HCT116 (cell line): ENCODE results near the gene ERVW-1. TPM values are rescaled to one million over a fixed set of nuclear protein-coding genes. Genes with fewer than 3 reads are reported as not detected.

ENCODE experiments used
- ATAC-seq: fragments of 200-7000 bp; cut with Tn5 transposase; 2 replicates; pipeline ENCODE4 v1.9.1; 2020; ENCODE audit warnings: mild to moderate bottlenecking, moderate library complexity
- BruUV-seq: library from RNA; stranded (reverse); fragments of 400-500 nt; replicated peaks from 2 replicates; lab custom pipeline; 2021; lab: Mats Ljungman, UMichigan
- CTCF ChIA-PET: fragments of 300-600 bp; sonication (Branson Sonifier 250); formaldehyde crosslinking; loops from one replicate; lab custom pipeline; 2021; ENCODE audit warnings: antibody characterized with exemption; lab: Charles Lee
- POLR2A ChIA-PET: fragments of 300-600, 350-600 bp; sonication (Branson Sonifier 250); formaldehyde crosslinking; loops from one replicate; lab custom pipeline; 2021; ENCODE audit warnings: antibody characterized with exemption; lab: Charles Lee
- RAD21 ChIA-PET, 2 experiments: fragments of 300-600 bp; sonication (Branson Sonifier 250); formaldehyde crosslinking; loops; one replicate each; lab custom pipeline; 2023; ENCODE audit warnings: low total read pairs in 2 of 2; ENCODE audit not compliant: uncharacterized antibody in 2 of 2, unreplicated experiment in 2 of 2, low non-redundant PET in 1 of 2; lab: Charles Lee
- DNase-seq: peaks from one replicate; pipeline ENCODE4 v3.0.0-alpha.2; 2010; ENCODE audit warnings: low read depth, low spot score
- H2AFZ ChIP-seq: fragments of 200-600 bp; shearing (Covaris generic), sonication (generic); 2 replicates; pipeline ENCODE4 v1.6.1; 2017; ENCODE audit warnings: low read depth, mixed run types, mixed read lengths, antibody characterized with exemption, low read length; ENCODE audit not compliant: poor library complexity, severe bottlenecking
- H3K27ac ChIP-seq: 2 replicates; pipeline ENCODE4 v1.5.1; 2012; ENCODE audit warnings: low read depth, low read length
- H3K27me3 ChIP-seq: fragments of 200-600 bp; sonication (generic); 2 replicates; pipeline ENCODE4 v1.6.1; 2016; ENCODE audit warnings: mixed run types, low read length, mixed read lengths; ENCODE audit not compliant: insufficient read depth
- H3K36me3 ChIP-seq, 2 experiments: fragments of 200-500 bp in 1 of 2; fragments of 200-600 bp in 1 of 2; sonication (Bioruptor generic) in 1 of 2; sonication (generic) in 1 of 2; 2 replicates each; pipeline versions ENCODE4 v1.5.1 to v1.6.1; 2014 to 2016; ENCODE audit warnings: low read length in 2 of 2, inconsistent platforms in 1 of 2, mixed read lengths in 1 of 2, mixed run types in 1 of 2; ENCODE audit not compliant: insufficient read depth in 2 of 2, control insufficient read depth in 1 of 2
- H3K4me1 ChIP-seq, 2 experiments: fragments of 200-600 bp in 1 of 2; sonication (generic) in 1 of 2; 2 replicates each; pipeline versions ENCODE4 v1.5.1 to v1.6.1; 2012 to 2017; ENCODE audit warnings: low read length in 2 of 2, inconsistent platforms in 1 of 2, mild to moderate bottlenecking in 1 of 2, mixed read lengths in 1 of 2, mixed run types in 1 of 2, moderate library complexity in 1 of 2; ENCODE audit not compliant: insufficient read depth in 2 of 2, control insufficient read depth in 1 of 2
- H3K4me2 ChIP-seq: fragments of 200-600 bp; sonication (generic); 2 replicates; pipeline ENCODE4 v1.6.1; 2017; ENCODE audit warnings: mixed run types, low read length, mixed read lengths
- H3K4me3 ChIP-seq, 2 experiments: fragments of 200-600 bp in 1 of 2; sonication (generic) in 1 of 2; replicated peaks in 1 of 2; 2 replicates each; pipeline ENCODE4 v1.5.1; 2011 to 2016; ENCODE audit warnings: low read length in 2 of 2, control low read depth in 1 of 2, low read depth in 1 of 2, mild to moderate bottlenecking in 1 of 2, mixed read lengths in 1 of 2, mixed run types in 1 of 2
- H3K79me2 ChIP-seq: fragments of 200-600 bp; sonication (generic); 2 replicates; pipeline ENCODE4 v1.6.1; 2017; ENCODE audit warnings: mild to moderate bottlenecking, mixed run types, low read length, moderate library complexity, mixed read lengths; ENCODE audit not compliant: insufficient read depth
- H3K9ac ChIP-seq: fragments of 200-600 bp; sonication (generic); 2 replicates; pipeline ENCODE4 v1.6.1; 2016; ENCODE audit warnings: low read length, mixed read lengths
- H3K9me2 ChIP-seq: fragments of 200-600 bp; sonication (generic), shearing (Covaris generic); 2 replicates; pipeline ENCODE4 v1.6.1; 2017; ENCODE audit warnings: mixed run types, mild to moderate bottlenecking, moderate library complexity; ENCODE audit not compliant: insufficient read depth
- H3K9me3 ChIP-seq, 2 experiments: fragments of 200-500 bp in 1 of 2; fragments of 200-600 bp in 1 of 2; sonication (Bioruptor generic) in 1 of 2; sonication (generic) in 1 of 2; 2 replicates each; pipeline ENCODE4 v1.6.1; 2014 to 2017; ENCODE audit warnings: low read length in 2 of 2, mixed read lengths in 2 of 2, inconsistent platforms in 1 of 2, low read depth in 1 of 2, mild to moderate bottlenecking in 1 of 2, mixed run types in 1 of 2, moderate library complexity in 1 of 2; ENCODE audit not compliant: control insufficient read depth in 1 of 2, insufficient read depth in 1 of 2
- H4K20me1 ChIP-seq: fragments of 200-600 bp; sonication (generic), shearing (Covaris generic); 2 replicates; pipeline ENCODE4 v1.6.1; 2017; ENCODE audit warnings: mixed run types, mild to moderate bottlenecking, moderate library complexity; ENCODE audit not compliant: insufficient read depth
- CBX3 ChIP-seq: IDR thresholded peaks from 2 replicates; pipeline ENCODE4 v1.6.1; 2012; ENCODE audit warnings: low read depth
- CEBPB ChIP-seq: IDR thresholded peaks from 2 replicates; pipeline ENCODE4 v1.6.1; 2012; ENCODE audit warnings: low read depth
- CTCF ChIP-seq, 3 experiments: fragments of 200-600 bp in 1 of 3; sonication (generic) in 1 of 3; IDR thresholded peaks in 2 of 3; conservative IDR thresholded peaks in 1 of 3; 2 replicates each; pipeline ENCODE4 v1.5.1; 2012 to 2017; ENCODE audit warnings: low read depth in 2 of 3, low read length in 2 of 3, antibody characterized with exemption in 1 of 3, borderline replicate concordance in 1 of 3, control low read depth in 1 of 3, mild to moderate bottlenecking in 1 of 3, mixed read lengths in 1 of 3, mixed run types in 1 of 3, moderate library complexity in 1 of 3; ENCODE audit not compliant: insufficient read depth in 1 of 3
- EGR1 ChIP-seq: IDR thresholded peaks from 2 replicates; pipeline ENCODE4 v1.6.1; 2012; ENCODE audit warnings: low read depth
- ELF1 ChIP-seq: IDR thresholded peaks from 2 replicates; pipeline ENCODE4 v1.6.1; 2012; ENCODE audit warnings: low read depth, borderline replicate concordance
- EZH2 ChIP-seq: fragments of 200-600 bp; sonication (generic); IDR thresholded peaks from 2 replicates; pipeline ENCODE4 v1.6.1; 2017; ENCODE audit warnings: antibody characterized with exemption, mixed run types
- EZH2phosphoT487 ChIP-seq: fragments of 200-600 bp; IDR thresholded peaks from 2 replicates; pipeline ENCODE4 v1.6.1; 2018; ENCODE audit warnings: antibody characterized with exemption, borderline replicate concordance
- JUND ChIP-seq: IDR thresholded peaks from 2 replicates; pipeline ENCODE4 v1.6.1; 2012
- MAX ChIP-seq: IDR thresholded peaks from 2 replicates; pipeline ENCODE4 v1.6.1; 2012
- POLR2AphosphoS5 ChIP-seq: IDR thresholded peaks from 2 replicates; pipeline ENCODE4 v1.6.1; 2011; ENCODE audit warnings: mild to moderate bottlenecking, low read depth, low read length, moderate library complexity
- RAD21 ChIP-seq: IDR thresholded peaks from 2 replicates; pipeline ENCODE4 v1.6.1; 2012; ENCODE audit warnings: low read depth, mild to moderate bottlenecking
- REST ChIP-seq: IDR thresholded peaks from 2 replicates; pipeline ENCODE4 v1.6.1; 2012; ENCODE audit warnings: low read depth
- SP1 ChIP-seq: IDR thresholded peaks from 2 replicates; pipeline ENCODE4 v1.6.1; 2012; ENCODE audit warnings: low read depth
- SRF ChIP-seq: IDR thresholded peaks from 2 replicates; pipeline ENCODE4 v1.6.1; 2012; ENCODE audit warnings: low read depth
- TCF7L2 ChIP-seq: IDR thresholded peaks from 2 replicates; pipeline ENCODE4 v1.7.0; 2011; ENCODE audit warnings: borderline replicate concordance, inconsistent platforms; ENCODE audit not compliant: insufficient read depth, insufficient read length; ENCODE audit errors: extremely low read depth
- YY1 ChIP-seq: IDR thresholded peaks from 2 replicates; pipeline ENCODE4 v1.6.1; 2011; ENCODE audit warnings: low read length, low read depth, moderate library complexity, mild to moderate bottlenecking; ENCODE audit not compliant: insufficient replicate concordance; ENCODE audit errors: extremely low read depth
- ZFX ChIP-seq: fragments of 450-650 bp; IDR thresholded peaks from 2 replicates; pipeline ENCODE4 v1.6.1; 2017
- ZNF274 ChIP-seq: fragments of 200-500 bp; sonication (Bioruptor generic); IDR thresholded peaks from 2 replicates; pipeline ENCODE4 v1.6.1; 2014; ENCODE audit warnings: mild to moderate bottlenecking, low read depth, low read length, inconsistent platforms
- intact Hi-C: fragments of 100-400 bp; cut with micrococcal nuclease; formaldehyde crosslinking; loops from 2 replicates; pipeline ENCODE4 v1.10.0; 2022
- total RNA-seq: library from RNA; stranded (reverse); gene quantifications from one replicate; pipeline ENCODE4 v1.2.1, GENCODE V29; 2021; ENCODE audit not compliant: unreplicated experiment

Gene ERVW-1
- total RNA-seq, 1 experiment from 2014 or later = not detected

- H3K79me2 ChIP-seq = no peaks in the 10 kb centered on the region
- intact Hi-C loops = loop anchor here (10.0 kb wide), 1 partner anchor 181 kb away; the partner anchor contains the start of genes ANKIB1 and KRIT1
- H3K4me2 ChIP-seq = no peak overlapping the region
- no peak overlapping the region for H3K9ac ChIP-seq
- DNase-seq (no peak), ATAC-seq (no peak)
- H3K27me3 ChIP-seq = no peaks in the 10 kb centered on the region
- RAD21 ChIA-PET = no interaction called here
- peak overlapping the region; percentile 52 for H2AFZ ChIP-seq
- no peak overlapping the region for H3K27ac ChIP-seq
- no peaks in the 10 kb centered on the region for H3K9me3 ChIP-seq
- no peaks in the 10 kb centered on the region for H4K20me1 ChIP-seq
- H3K4me1 ChIP-seq = peaks cover 0 to 12% of the 10 kb centered on the region in 2 experiments; a peak in 2 of 4 replicates
- no peak overlapping the region for H3K4me3 ChIP-seq
- CTCF ChIA-PET = no interaction called here
- BruUV-seq = no TSS peak
- H3K36me3 ChIP-seq = no peaks in the 10 kb centered on the region
- TF ChIP-seq REST (no peak), SP1 (no peak), CEBPB (no peak), ZNF274 (no peak), YY1 (no peak), CTCF (IDR thresholded peaks at IDR 0.05 in 2 of 3, conservative IDR thresholded peaks at IDR 0.05 in 1 of 3; ENCODE audit: borderline replicate concordance in 1 of 3, insufficient read depth in 1 of 3, low read depth in 2 of 3, low read length in 2 of 3) (no peak), ZFX (no peak), EZH2phosphoT487 (no peak), SRF (no peak), TCF7L2 (no peak), RAD21 (no peak), POLR2AphosphoS5 (no peak), JUND (no peak), EZH2 (no peak), MAX (no peak), EGR1 (no peak), CBX3 (no peak), ELF1 (no peak)
- no peaks in the 10 kb centered on the region for H3K9me2 ChIP-seq
- POLR2A ChIA-PET = no interaction called here
Measured at GRCh38 chr7:92425311-92425947, 52.3 kb downstream of the ERVW-1 start.
